IMR-90 (cell line): ENCODE results near the gene GALNT17. TPM values are rescaled to one million over a fixed set of nuclear protein-coding genes. Genes with fewer than 3 reads are reported as not detected.

Experiments
- ATAC-seq: fragments of 200-7000 bp; cut with Tn5 transposase; 2 replicates; pipeline ENCODE4 v1.9.1; 2020; ENCODE audit warnings: low read depth, mild to moderate bottlenecking, moderate library complexity
- BruUV-seq: library from RNA; stranded (reverse); fragments of 400-500 nt; replicated peaks from 2 replicates; lab custom pipeline; 2021; lab: Mats Ljungman, UMichigan
- CTCF ChIA-PET: fragments of 300-600 bp; formaldehyde crosslinking; extraction: SDS; loops from one replicate; lab custom pipeline; 2021; ENCODE audit warnings: antibody characterized with exemption; lab: Yijun Ruan, JAX
- POLR2A ChIA-PET: fragments of 300-600 bp; sonication (Branson Sonifier 250); formaldehyde crosslinking; loops from one replicate; lab custom pipeline; 2022; ENCODE audit warnings: antibody characterized with exemption; ENCODE audit not compliant: unreplicated experiment; lab: Charles Lee
- DNase-seq: peaks from one replicate; pipeline ENCODE4 v3.0.0; 2013
- H2AFZ ChIP-seq: replicated peaks from 2 replicates; pipeline ENCODE3; 2013; ENCODE audit warnings: low read length, mild to moderate bottlenecking; ENCODE audit not compliant: poor library complexity
- H2AK5ac ChIP-seq: 2 replicates; pipeline ENCODE4 v1.6.1; 2013; ENCODE audit warnings: low read depth, low read length, inconsistent platforms
- H2AK9ac ChIP-seq: replicated peaks from 2 replicates; pipeline ENCODE3; 2013; ENCODE audit warnings: mild to moderate bottlenecking, low read depth, low read length, moderate library complexity; ENCODE audit not compliant: poor library complexity
- H2BK120ac ChIP-seq: 2 replicates; pipeline ENCODE4 v1.6.1; 2013; ENCODE audit warnings: low read depth, low read length, inconsistent platforms
- H2BK15ac ChIP-seq: 3 replicates; pipeline ENCODE4 v1.6.1; 2013; ENCODE audit warnings: low read depth, low read length, inconsistent platforms
- H2BK20ac ChIP-seq: 2 replicates; pipeline ENCODE4 v1.6.1; 2013; ENCODE audit warnings: low read depth, mild to moderate bottlenecking, inconsistent platforms, low read length, moderate library complexity
- H2BK5ac ChIP-seq: 2 replicates; pipeline ENCODE4 v1.6.1; 2013; ENCODE audit warnings: mild to moderate bottlenecking, low read depth, low read length, inconsistent platforms; ENCODE audit not compliant: poor library complexity, severe bottlenecking
- H3K14ac ChIP-seq: replicated peaks from 2 replicates; pipeline ENCODE4 v1.6.1; 2013; ENCODE audit warnings: low read depth, low read length, inconsistent platforms
- H3K18ac ChIP-seq: 2 replicates; pipeline ENCODE4 v1.6.1; 2013; ENCODE audit warnings: low read depth, low read length, control low read depth
- H3K23ac ChIP-seq: 2 replicates; pipeline ENCODE4 v1.6.1; 2013; ENCODE audit warnings: low read depth, low read length, inconsistent platforms
- H3K27ac ChIP-seq: 2 replicates; pipeline ENCODE4 v1.5.1; 2013; ENCODE audit warnings: mild to moderate bottlenecking, control low read depth, low read length; ENCODE audit not compliant: insufficient read depth
- H3K27me3 ChIP-seq: 2 replicates; pipeline ENCODE4 v1.6.1; 2013; ENCODE audit warnings: low read length; ENCODE audit not compliant: control insufficient read depth, insufficient read depth
- H3K36me3 ChIP-seq: 2 replicates; pipeline ENCODE4 v1.6.1; 2013; ENCODE audit warnings: low read length, mixed read lengths; ENCODE audit not compliant: control insufficient read depth, insufficient read depth
- H3K4ac ChIP-seq: 2 replicates; pipeline ENCODE4 v1.6.1; 2013; ENCODE audit warnings: low read depth, low read length, inconsistent platforms
- H3K4me1 ChIP-seq: 2 replicates; pipeline ENCODE4 v1.6.1; 2013; ENCODE audit warnings: low read length, mixed read lengths; ENCODE audit not compliant: control insufficient read depth, insufficient read depth
- H3K4me2 ChIP-seq: 2 replicates; pipeline ENCODE4 v1.6.1; 2013; ENCODE audit warnings: low read depth, mild to moderate bottlenecking, control low read depth, low read length, moderate library complexity
- H3K4me3 ChIP-seq: 2 replicates; pipeline ENCODE4 v1.5.1; 2013; ENCODE audit warnings: low read depth, mild to moderate bottlenecking, control low read depth, low read length, moderate library complexity; ENCODE audit not compliant: insufficient read depth
- H3K56ac ChIP-seq: 2 replicates; pipeline ENCODE4 v1.6.1; 2013; ENCODE audit warnings: low read length, inconsistent platforms; ENCODE audit not compliant: insufficient read depth; ENCODE audit errors: extremely low read depth
- H3K79me1 ChIP-seq, 2 experiments: 2 replicates each; pipeline ENCODE4 v1.6.1; 2013; ENCODE audit warnings: low read length in 2 of 2, inconsistent platforms in 1 of 2, low read depth in 1 of 2
- H3K9ac ChIP-seq: 2 replicates; pipeline ENCODE4 v1.6.1; 2013; ENCODE audit warnings: low read depth, low read length, control low read depth
- H3K9me1 ChIP-seq: 2 replicates; pipeline ENCODE4 v1.6.1; 2013; ENCODE audit warnings: low read length, inconsistent platforms; ENCODE audit not compliant: insufficient read depth
- H3K9me3 ChIP-seq: 2 replicates; pipeline ENCODE4 v1.6.1; 2013; ENCODE audit warnings: low read length; ENCODE audit not compliant: control insufficient read depth, insufficient read depth
- H4K20me1 ChIP-seq: 2 replicates; pipeline ENCODE4 v1.6.1; 2013; ENCODE audit warnings: low read length, inconsistent platforms; ENCODE audit not compliant: insufficient read depth
- H4K5ac ChIP-seq: 2 replicates; pipeline ENCODE4 v1.6.1; 2013; ENCODE audit warnings: mild to moderate bottlenecking, low read depth, low read length, control low read depth
- H4K8ac ChIP-seq, 2 experiments: 2 replicates each; pipeline ENCODE4 v1.6.1; 2013; ENCODE audit warnings: low read depth in 2 of 2, low read length in 2 of 2, control low read depth in 1 of 2, inconsistent platforms in 1 of 2
- H4K91ac ChIP-seq: 2 replicates; pipeline ENCODE4 v1.6.1; 2013; ENCODE audit warnings: low read depth, low read length, inconsistent platforms; ENCODE audit not compliant: insufficient read depth
- CHD1 ChIP-seq: IDR thresholded peaks from 2 replicates; pipeline ENCODE4 v1.6.1; 2012; ENCODE audit warnings: low read depth, low read length, improper control_type of control experiment
- FOS ChIP-seq: fragments of 150-350 bp; IDR thresholded peaks from 2 replicates; pipeline ENCODE4 v1.6.1; 2016; ENCODE audit warnings: low read depth, low read length
- NFE2L2 ChIP-seq: fragments of 150-350 bp; IDR thresholded peaks from 2 replicates; pipeline ENCODE4 v1.6.1; 2016; ENCODE audit warnings: low read depth, mild to moderate bottlenecking, low read length
- POLR2A ChIP-seq: IDR thresholded peaks from 2 replicates; pipeline ENCODE4 v1.6.1; 2012; ENCODE audit warnings: mild to moderate bottlenecking, low read depth, low read length
- RCOR1 ChIP-seq: IDR thresholded peaks from 2 replicates; pipeline ENCODE4 v1.6.1; 2012; ENCODE audit warnings: mild to moderate bottlenecking, low read length, improper control_type of control experiment; ENCODE audit not compliant: insufficient replicate concordance
- SMC3 ChIP-seq: fragments of 150-350 bp; IDR thresholded peaks from 2 replicates; pipeline ENCODE4 v1.6.1; 2016; ENCODE audit warnings: low read depth, mild to moderate bottlenecking, antibody characterized with exemption, low read length, moderate library complexity
- WGBS, 2 experiments: methylation state at CpG; one replicate each; pipeline versions ENCODE4 v1.1.5 to v1.1.7; 2013; ENCODE audit warnings: missing lambda C conversion rate in 2 of 2; ENCODE audit not compliant: insufficient read length in 1 of 2; ENCODE audit errors: extremely low coverage in 2 of 2; 5-methylcytosine and 5-hydroxymethylcytosine counted together
- dilution Hi-C: fragments of 300-500 bp; cut with HindIII; formaldehyde crosslinking; loops from one replicate; pipeline ENCODE4 v1.14.3; 2018; ENCODE audit warnings: low sequenced_read_pairs; ENCODE audit not compliant: unreplicated experiment
- in situ Hi-C: fragments of 300-500 bp; cut with MboI; formaldehyde crosslinking; loops from 3 replicates; pipeline ENCODE4 v1.14.3; 2019; ENCODE audit warnings: low sequenced_read_pairs, inconsistent platforms, mixed read lengths
- intact Hi-C: fragments of 100-400 bp; cut with micrococcal nuclease; formaldehyde crosslinking; loops from 2 replicates; pipeline ENCODE4 v1.10.0; 2022
- polyA plus RNA-seq, 3 experiments: library from polyadenylated mRNA; depleted of rRNA; stranded (reverse); fragments of >200 nt; gene quantifications; 2 replicates each; pipeline ENCODE4 v1.2.3, GENCODE V29; 2012; ENCODE audit warnings: low replicate concordance in 1 of 3
- total RNA-seq: library from RNA; depleted of rRNA; stranded (reverse); fragments of >200 nt; gene quantifications from 2 replicates; pipeline ENCODE4 v1.2.3, GENCODE V29; 2012

GALNT17 gene
- total and polyA plus RNA-seq, 2 of the 4 experiments (the other 2 are of a cell fraction) = not detected

DNA sequence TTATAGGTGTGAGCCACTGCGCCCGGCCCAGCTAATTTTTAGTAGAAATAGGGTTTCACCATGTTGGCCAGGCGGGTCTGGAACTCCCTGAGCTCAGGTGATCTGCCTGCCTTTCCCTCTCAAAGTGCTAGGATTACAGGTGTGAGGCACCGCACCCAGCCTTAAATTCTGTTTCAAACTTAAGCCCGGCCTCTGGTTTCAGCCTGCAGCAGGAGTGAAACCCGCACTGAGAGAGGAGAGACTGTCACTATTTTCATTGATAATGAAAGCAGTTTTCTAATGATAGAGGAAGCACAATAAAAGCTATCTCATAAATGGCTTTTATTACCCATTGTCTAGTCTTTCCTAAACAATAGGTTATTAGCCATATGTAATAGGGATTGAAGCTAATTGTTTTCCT is 415.5 kb downstream of the GALNT17 start:
- H3K4me2 ChIP-seq = no peak overlapping the region
- no peak overlapping the region for H2AK9ac ChIP-seq
- H2BK20ac ChIP-seq = no peak overlapping the region
- H3K9ac ChIP-seq = no peak overlapping the region
- H2AK5ac ChIP-seq = no peak overlapping the region
- no peak overlapping the region for H3K23ac ChIP-seq
- no peaks in the 10 kb centered on the region for H3K79me1 ChIP-seq
- no peak for ATAC-seq
- no peak overlapping the region for H4K91ac ChIP-seq
- H2BK120ac ChIP-seq = no peak overlapping the region
- no peaks in the 10 kb centered on the region for H3K4me1 ChIP-seq
- no peak overlapping the region for H3K4ac ChIP-seq
- no peak for DNase-seq
- no peak overlapping the region for H3K18ac ChIP-seq
- CTCF ChIA-PET = no interaction called here
- H3K4me3 ChIP-seq = no peak overlapping the region
- intact Hi-C loops (no loop called here), in situ Hi-C loops (no loop called here), dilution Hi-C loops (no loop called here)
- H2BK15ac ChIP-seq = no peak overlapping the region
- no peaks in the 10 kb centered on the region for H3K27me3 ChIP-seq
- no peaks in the 10 kb centered on the region for H4K20me1 ChIP-seq
- no peaks in the 10 kb centered on the region for H3K36me3 ChIP-seq
- POLR2A ChIA-PET = no interaction called here
- no TSS peak for BruUV-seq
- TF ChIP-seq CHD1 (no peak), NFE2L2 (no peak), FOS (no peak), RCOR1 (no peak), POLR2A (no peak), SMC3 (no peak)
- no CpG with 5 or more reads among the region's 6 CpGs for WGBS, 2 experiments
- no peak overlapping the region for H4K5ac ChIP-seq
- no peak overlapping the region for H3K27ac ChIP-seq
- H3K14ac ChIP-seq = no peak overlapping the region
- H2AFZ ChIP-seq = no peak overlapping the region
- peaks cover 5% of the 10 kb centered on the region for H3K9me3 ChIP-seq
- H4K8ac ChIP-seq = no peak overlapping the region
- no peaks in the 10 kb centered on the region for H3K9me1 ChIP-seq
- H3K56ac ChIP-seq = no peak overlapping the region
- no peak overlapping the region for H2BK5ac ChIP-seq
